GM10847 (cell line): ENCODE results near the gene CD200.

Source experiments
- POLR2A ChIP-seq: IDR thresholded peaks from 2 replicates; pipeline ENCODE4 v1.6.1; 2011; ENCODE audit not compliant: insufficient read length; ENCODE audit errors: extremely low read depth

CD200 gene

DNA sequence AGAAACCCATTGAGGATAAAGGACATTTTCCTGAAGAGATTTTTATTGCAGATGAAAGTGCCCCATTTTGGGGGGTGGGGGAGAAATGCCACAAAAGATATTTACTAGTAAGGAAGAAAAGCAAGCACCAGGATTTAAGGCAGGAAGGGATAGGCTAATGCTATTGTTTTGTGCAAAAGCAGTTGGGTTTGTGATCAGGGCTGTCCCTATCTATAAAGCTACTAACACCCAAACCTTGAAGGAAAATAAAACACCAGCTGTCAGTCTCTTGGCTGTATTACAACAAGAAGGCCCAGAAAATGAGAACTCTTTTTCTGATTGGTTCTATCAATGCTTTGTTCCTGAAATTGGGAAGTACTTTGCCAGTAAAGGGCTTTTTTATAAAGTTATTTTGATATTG, 56.0 kb downstream of the CD200 start:
- TF ChIP-seq POLR2A, result no peak

- no peak for TF ChIP-seq POLR2A
Measured at GRCh38 chr3:112389961-112390360, 57.0 kb downstream of the CD200 start.

DNA sequence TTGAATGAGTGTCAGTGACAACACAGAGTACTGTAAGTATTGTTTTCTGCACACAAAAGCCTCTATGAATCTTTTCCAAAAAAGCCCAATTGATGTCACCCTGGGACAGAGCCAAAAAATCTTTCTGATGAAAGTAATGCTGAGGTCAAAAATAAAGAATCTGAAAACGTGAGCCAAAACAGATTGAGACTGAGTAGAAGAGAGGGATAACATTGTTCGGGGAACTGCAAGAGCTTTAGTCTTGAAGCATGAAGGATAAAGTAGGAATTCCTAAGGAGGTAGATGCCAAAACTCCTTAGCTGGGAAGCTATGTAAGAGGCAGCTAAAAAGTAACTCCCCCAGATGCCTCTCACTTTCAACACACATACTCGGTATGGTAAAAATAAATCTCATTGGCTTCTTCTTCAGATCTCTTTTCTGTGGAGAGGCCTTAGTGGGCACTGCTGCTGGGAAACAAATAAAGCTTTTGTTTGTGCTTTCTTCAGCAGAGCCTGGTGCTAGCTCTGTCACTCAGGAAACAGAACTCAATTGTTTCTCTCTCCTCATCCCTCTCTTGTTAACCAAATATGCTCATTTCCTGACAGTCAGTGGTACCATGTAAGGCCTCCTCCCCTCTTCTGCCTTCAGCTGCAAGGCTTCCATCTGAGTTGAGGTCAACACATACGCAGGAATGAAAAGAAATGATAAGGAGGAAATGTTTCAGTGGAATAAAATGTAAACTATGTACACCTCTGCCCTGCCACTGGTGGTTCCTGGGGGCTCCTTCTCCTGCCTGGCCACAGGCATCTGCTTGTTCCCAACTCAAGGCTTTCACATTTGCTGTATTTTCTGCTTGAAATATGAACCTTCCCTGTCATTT, 58.1 kb downstream of the CD200 start:
- TF ChIP-seq POLR2A, result no peak

GRCh38 chr3:112391648-112392047, 58.7 kb downstream of the CD200 start:
- TF ChIP-seq POLR2A, result no peak

DNA sequence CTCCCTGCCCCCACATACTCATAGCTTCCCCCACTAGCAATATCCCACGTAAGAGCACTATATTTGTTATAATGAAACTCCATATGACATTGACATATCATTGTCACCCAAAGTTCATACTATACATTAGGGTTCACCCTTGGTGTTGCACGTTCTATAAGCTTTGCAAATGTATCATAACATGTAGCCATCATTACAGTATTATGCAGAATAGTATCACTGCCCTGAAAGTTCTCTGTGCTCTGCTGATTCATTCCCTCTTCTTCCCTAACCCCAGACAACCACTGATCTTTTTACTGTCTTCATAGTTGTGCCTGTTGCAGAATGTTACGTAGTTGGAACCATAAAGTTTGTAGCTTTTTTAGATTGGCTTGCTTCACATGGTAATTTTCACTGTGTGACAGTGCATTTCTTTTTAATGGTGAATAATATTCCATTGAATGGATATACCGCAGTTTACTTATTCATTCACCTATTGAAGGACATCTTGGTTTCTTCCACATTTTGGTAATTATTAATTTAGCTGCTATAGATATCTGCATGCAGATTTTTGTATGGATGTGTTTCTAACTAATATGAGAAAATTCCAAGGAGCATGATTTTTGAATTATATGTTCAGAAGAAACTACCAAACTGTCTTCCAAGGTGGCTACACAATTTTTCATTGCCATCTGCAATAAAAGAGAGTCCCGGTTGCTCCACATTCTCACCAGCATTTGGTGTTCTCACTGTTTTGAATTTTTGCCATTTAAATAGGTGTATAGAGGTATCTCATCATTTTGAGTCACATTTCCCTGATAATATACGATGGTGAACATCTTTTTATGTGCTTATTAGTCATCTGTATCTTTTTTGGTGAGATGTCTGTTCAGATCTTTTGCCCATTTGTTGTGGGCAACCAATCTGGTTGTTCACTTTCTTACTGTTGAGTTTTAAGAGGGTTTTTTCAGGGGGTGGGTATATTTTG, 59.7 kb downstream of the CD200 start:
- TF ChIP-seq POLR2A, result no peak

- no peak for TF ChIP-seq POLR2A
Measured at GRCh38 chr3:112393360-112393728, 60.4 kb downstream of the CD200 start.

GRCh38 chr3:112394003-112394640, 61.2 kb downstream of the CD200 start:
- no peak for TF ChIP-seq POLR2A

- no peak for TF ChIP-seq POLR2A
Measured at GRCh38 chr3:112395181-112395895, 62.4 kb downstream of the CD200 start.

GRCh38 chr3:112395896-112396290, 62.9 kb downstream of the CD200 start:
- no peak for TF ChIP-seq POLR2A

DNA sequence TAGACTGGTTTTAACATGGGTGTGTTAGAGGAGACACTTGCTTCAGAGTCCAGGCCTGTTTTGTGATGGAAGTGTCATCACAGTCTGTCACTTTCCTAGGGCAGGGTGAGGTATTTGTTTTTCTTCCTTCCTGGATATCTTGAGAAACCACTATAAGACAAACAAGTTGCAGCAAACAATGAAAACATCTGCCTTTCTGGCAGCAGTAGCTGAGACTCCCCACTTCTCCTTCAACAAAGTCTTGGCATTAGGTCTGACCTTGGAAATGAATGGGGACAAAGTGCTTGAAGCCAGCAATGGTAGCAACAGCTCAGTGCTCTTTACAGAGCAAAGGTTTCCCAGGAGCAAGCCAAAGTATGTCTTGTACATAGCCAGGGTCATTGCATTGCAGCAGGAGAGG, 64.6 kb downstream of the CD200 start:
- no peak for TF ChIP-seq POLR2A

- TF ChIP-seq POLR2A, result no peak
Measured at GRCh38 chr3:112399064-112399463, 66.1 kb downstream of the CD200 start.

- TF ChIP-seq POLR2A, result no peak
Measured at GRCh38 chr3:112401617-112402016, 68.7 kb downstream of the CD200 start.

- no peak for TF ChIP-seq POLR2A
Measured at GRCh38 chr3:112403103-112403502, 70.1 kb downstream of the CD200 start.

DNA sequence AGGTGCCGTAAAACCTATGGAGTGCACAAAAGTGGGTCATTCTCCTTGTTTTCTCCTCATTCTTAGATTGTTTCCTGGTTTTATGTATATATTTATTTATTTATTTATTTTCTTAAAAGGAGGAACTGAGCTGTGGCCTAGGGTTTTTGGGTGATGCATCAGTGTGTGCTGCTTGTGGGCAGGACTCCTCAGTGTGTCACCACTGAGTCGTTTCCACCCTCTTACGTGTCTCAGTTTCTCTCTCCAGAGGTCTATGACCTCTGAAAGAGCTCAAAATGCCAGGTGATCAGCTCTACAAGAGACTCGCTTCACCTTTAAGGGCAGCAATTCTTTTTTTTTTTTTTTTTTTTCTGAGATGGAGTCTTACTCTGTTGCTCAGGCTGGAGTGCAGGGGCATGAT, 72.9 kb downstream of the CD200 start:
- TF ChIP-seq POLR2A, result no peak
